ENCODE results near the gene ATOSB. TPM values are rescaled to one million over a fixed set of nuclear protein-coding genes. Genes with fewer than 3 reads are reported as not detected.

ATOSB gene
- polyA plus RNA-seq, 3 donors, result 18.5 to 96.8 (median 23.7) TPM

DNA sequence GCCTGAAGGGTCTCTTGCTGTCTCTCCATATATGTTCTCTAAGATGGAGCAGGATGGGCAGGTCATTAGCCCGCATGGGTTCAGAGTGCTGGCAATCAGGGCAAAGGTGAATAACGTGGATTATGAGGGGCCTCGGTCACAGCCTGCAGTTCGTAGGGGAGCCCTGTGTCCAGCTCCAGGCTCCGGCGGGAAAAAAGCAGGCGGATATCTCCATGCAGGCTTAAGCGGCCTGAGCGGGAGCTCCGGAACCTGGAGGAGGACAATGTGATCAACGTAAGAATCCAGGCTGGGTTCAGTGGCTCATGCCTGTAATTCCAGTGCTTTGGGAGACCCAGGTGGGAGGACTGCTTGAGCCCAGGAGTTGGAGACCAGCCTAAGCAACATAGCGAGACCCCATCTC, 10.5 kb downstream of the ATOSB start:
- 98% methylated on average over 11 of the region's 12 CpGs for WGBS (ENCODE audit: insufficient coverage)
- H3K4me2 ChIP-seq (replicated peaks; ENCODE audit: extremely low read depth, low read length, poor library complexity, severe bottlenecking), result no peak overlapping the region
- TF ChIP-seq, protein P1, sequence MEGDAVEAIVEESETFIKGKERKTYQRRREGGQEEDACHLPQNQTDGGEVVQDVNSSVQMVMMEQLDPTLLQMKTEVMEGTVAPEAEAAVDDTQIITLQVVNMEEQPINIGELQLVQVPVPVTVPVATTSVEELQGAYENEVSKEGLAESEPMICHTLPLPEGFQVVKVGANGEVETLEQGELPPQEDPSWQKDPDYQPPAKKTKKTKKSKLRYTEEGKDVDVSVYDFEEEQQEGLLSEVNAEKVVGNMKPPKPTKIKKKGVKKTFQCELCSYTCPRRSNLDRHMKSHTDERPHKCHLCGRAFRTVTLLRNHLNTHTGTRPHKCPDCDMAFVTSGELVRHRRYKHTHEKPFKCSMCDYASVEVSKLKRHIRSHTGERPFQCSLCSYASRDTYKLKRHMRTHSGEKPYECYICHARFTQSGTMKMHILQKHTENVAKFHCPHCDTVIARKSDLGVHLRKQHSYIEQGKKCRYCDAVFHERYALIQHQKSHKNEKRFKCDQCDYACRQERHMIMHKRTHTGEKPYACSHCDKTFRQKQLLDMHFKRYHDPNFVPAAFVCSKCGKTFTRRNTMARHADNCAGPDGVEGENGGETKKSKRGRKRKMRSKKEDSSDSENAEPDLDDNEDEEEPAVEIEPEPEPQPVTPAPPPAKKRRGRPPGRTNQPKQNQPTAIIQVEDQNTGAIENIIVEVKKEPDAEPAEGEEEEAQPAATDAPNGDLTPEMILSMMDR (IDR thresholded peaks at IDR 0.05), result no peak
- Mint-ChIP-seq H3K9me3 (peaks cover 0 to 1% (median 0%) of the 10 kb centered on the region in 7 donors), H3K27me3 (ENCODE audit: low read depth in 3 of 3) (peaks cover 0 to 3% (median 0%) of the 10 kb centered on the region in 3 donors), H3K4me3 (no peak overlapping the region), H3K36me3 (peaks cover 58 to 74% of the 10 kb centered on the region in 2 donors), H3K27ac (peak overlapping the region in 3 of 7 donors; percentile 13 to 76 (median 15)), H3K4me1 (peaks cover 38% of the 10 kb centered on the region)
- no peak overlapping the region for H2AFZ ChIP-seq (ENCODE audit: insufficient read depth, low read depth, low read length, poor library complexity, severe bottlenecking)
- intact Hi-C loops (cut with micrococcal nuclease), result no loop called here
- H3K27me3 ChIP-seq (ENCODE audit: control insufficient read depth in 2 of 2, insufficient read depth in 2 of 2, low read length in 2 of 2), result no peaks in the 10 kb centered on the region
- DNase-seq, result no peak
- no peak overlapping the region for H3K9ac ChIP-seq (ENCODE audit: insufficient read depth, low read length, poor library complexity, severe bottlenecking)
- no peak overlapping the region for H3K4me3 ChIP-seq (replicated peaks in 1 of 3; ENCODE audit: low read depth in 2 of 3, low read length in 3 of 3)
- H3K27ac ChIP-seq (ENCODE audit: low read depth in 1 of 2, low read length in 2 of 2), result no peak overlapping the region
- peaks cover 27 to 39% of the 10 kb centered on the region in 2 donors for H3K4me1 ChIP-seq (ENCODE audit: control insufficient read depth in 1 of 2, insufficient read depth in 2 of 2, low read length in 2 of 2)
- no peaks in the 10 kb centered on the region for H3K9me3 ChIP-seq (replicated peaks in 1 of 2; ENCODE audit: control insufficient read depth in 1 of 2, insufficient read depth in 1 of 2, low read length in 2 of 2)
- peaks cover 37% of the 10 kb centered on the region for H3K79me2 ChIP-seq (ENCODE audit: insufficient read depth, low read length)
- peaks cover 69% of the 10 kb centered on the region for H4K20me1 ChIP-seq (ENCODE audit: insufficient read depth, low read length)
- H3K36me3 ChIP-seq (replicated peaks in 1 of 2; ENCODE audit: control insufficient read depth in 1 of 2, insufficient read depth in 2 of 2, low read length in 2 of 2), result peaks cover 60 to 79% of the 10 kb centered on the region in 2 donors

DNA sequence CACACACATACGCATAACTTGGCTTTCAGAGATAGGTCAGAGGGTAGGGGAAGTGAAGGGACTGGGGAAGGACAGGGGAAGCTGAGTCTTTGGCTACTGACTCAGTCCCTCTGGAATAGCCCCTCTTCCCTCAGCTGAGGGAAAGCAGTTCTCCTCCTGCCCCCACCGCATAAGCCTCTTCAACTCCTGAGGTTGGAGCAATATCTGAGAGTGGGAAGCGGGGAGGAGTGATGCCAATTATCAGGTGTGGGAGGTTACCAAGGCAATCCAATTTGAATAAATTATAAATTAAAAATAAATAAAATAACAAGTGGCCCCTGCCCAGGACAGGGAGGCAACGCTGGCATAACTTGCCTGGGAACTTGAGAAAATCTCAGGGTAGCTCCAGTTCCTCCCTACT, 11.1 kb downstream of the ATOSB start:
- peaks cover 0 to 1% (median 0%) of the 10 kb centered on the region in 7 donors for H3K9me3 Mint-ChIP-seq
- Histone ChIP-seq H3K27ac (ENCODE audit: low read depth in 1 of 2, low read length in 2 of 2) (peak overlapping the region in 1 of 2 donors; percentile 86), H3K36me3 (replicated peaks in 1 of 2; ENCODE audit: control insufficient read depth in 1 of 2, insufficient read depth in 2 of 2, low read length in 2 of 2) (peaks cover 65 to 81% of the 10 kb centered on the region in 2 donors), H2AFZ (ENCODE audit: insufficient read depth, low read depth, low read length, poor library complexity, severe bottlenecking) (no peak overlapping the region), H4K20me1 (ENCODE audit: insufficient read depth, low read length) (peaks cover 64% of the 10 kb centered on the region), H3K4me1 (ENCODE audit: control insufficient read depth in 1 of 2, insufficient read depth in 2 of 2, low read length in 2 of 2) (peaks cover 21 to 33% of the 10 kb centered on the region in 2 donors), H3K27me3 (ENCODE audit: control insufficient read depth in 2 of 2, insufficient read depth in 2 of 2, low read length in 2 of 2) (no peaks in the 10 kb centered on the region), H3K9ac (ENCODE audit: insufficient read depth, low read length, poor library complexity, severe bottlenecking) (no peak overlapping the region), H3K4me3 (replicated peaks in 1 of 3; ENCODE audit: low read depth in 2 of 3, low read length in 3 of 3) (no peak overlapping the region), H3K79me2 (ENCODE audit: insufficient read depth, low read length) (peaks cover 31% of the 10 kb centered on the region), H3K9me3 (replicated peaks in 1 of 2; ENCODE audit: control insufficient read depth in 1 of 2, insufficient read depth in 1 of 2, low read length in 2 of 2) (no peaks in the 10 kb centered on the region), H3K4me2 (replicated peaks; ENCODE audit: extremely low read depth, low read length, poor library complexity, severe bottlenecking) (no peak overlapping the region)
- H3K27me3 Mint-ChIP-seq (ENCODE audit: low read depth in 3 of 3), result peaks cover 0 to 3% (median 0%) of the 10 kb centered on the region in 3 donors
- H3K27ac Mint-ChIP-seq, result peak overlapping the region in 6 of 7 donors; percentile 79 to 99 (median 98)
- WGBS (ENCODE audit: insufficient coverage), result no CpG with 5 or more reads among the region's 4 CpGs
- H3K4me1 Mint-ChIP-seq, result peaks cover 32% of the 10 kb centered on the region
- H3K4me3 Mint-ChIP-seq, result no peak overlapping the region
- DNase-seq, result no peak
- peaks cover 61 to 74% of the 10 kb centered on the region in 2 donors for H3K36me3 Mint-ChIP-seq
- TF ChIP-seq, protein P1 (IDR thresholded peaks at IDR 0.05), result no peak
- intact Hi-C loops (cut with micrococcal nuclease), result no loop called here

All from CD14-positive monocyte (primary cell).